IMR-90 (cell line): ENCODE data around the gene DPPA5. TPM values are rescaled to one million over a fixed set of nuclear protein-coding genes. Genes with fewer than 3 reads are reported as not detected.

Source experiments
- ATAC-seq: fragments of 200-7000 bp; cut with Tn5 transposase; 2 replicates; pipeline ENCODE4 v1.9.1; 2020; ENCODE audit warnings: low read depth, mild to moderate bottlenecking, moderate library complexity
- BruUV-seq: library from RNA; stranded (reverse); fragments of 400-500 nt; replicated peaks from 2 replicates; lab custom pipeline; 2021; lab: Mats Ljungman, UMichigan
- CTCF ChIA-PET: fragments of 300-600 bp; formaldehyde crosslinking; extraction: SDS; loops from one replicate; lab custom pipeline; 2021; ENCODE audit warnings: antibody characterized with exemption; lab: Yijun Ruan, JAX
- POLR2A ChIA-PET: fragments of 300-600 bp; sonication (Branson Sonifier 250); formaldehyde crosslinking; loops from one replicate; lab custom pipeline; 2022; ENCODE audit warnings: antibody characterized with exemption; ENCODE audit not compliant: unreplicated experiment; lab: Charles Lee
- DNase-seq: peaks from one replicate; pipeline ENCODE4 v3.0.0; 2013
- H2AFZ ChIP-seq: replicated peaks from 2 replicates; pipeline ENCODE3; 2013; ENCODE audit warnings: low read length, mild to moderate bottlenecking; ENCODE audit not compliant: poor library complexity
- H2AK5ac ChIP-seq: 2 replicates; pipeline ENCODE4 v1.6.1; 2013; ENCODE audit warnings: low read depth, low read length, inconsistent platforms
- H2AK9ac ChIP-seq: replicated peaks from 2 replicates; pipeline ENCODE3; 2013; ENCODE audit warnings: mild to moderate bottlenecking, low read depth, low read length, moderate library complexity; ENCODE audit not compliant: poor library complexity
- H2BK120ac ChIP-seq: 2 replicates; pipeline ENCODE4 v1.6.1; 2013; ENCODE audit warnings: low read depth, low read length, inconsistent platforms
- H2BK15ac ChIP-seq: 3 replicates; pipeline ENCODE4 v1.6.1; 2013; ENCODE audit warnings: low read depth, low read length, inconsistent platforms
- H2BK20ac ChIP-seq: 2 replicates; pipeline ENCODE4 v1.6.1; 2013; ENCODE audit warnings: low read depth, mild to moderate bottlenecking, inconsistent platforms, low read length, moderate library complexity
- H2BK5ac ChIP-seq: 2 replicates; pipeline ENCODE4 v1.6.1; 2013; ENCODE audit warnings: mild to moderate bottlenecking, low read depth, low read length, inconsistent platforms; ENCODE audit not compliant: poor library complexity, severe bottlenecking
- H3K14ac ChIP-seq: replicated peaks from 2 replicates; pipeline ENCODE4 v1.6.1; 2013; ENCODE audit warnings: low read depth, low read length, inconsistent platforms
- H3K18ac ChIP-seq: 2 replicates; pipeline ENCODE4 v1.6.1; 2013; ENCODE audit warnings: low read depth, low read length, control low read depth
- H3K23ac ChIP-seq: 2 replicates; pipeline ENCODE4 v1.6.1; 2013; ENCODE audit warnings: low read depth, low read length, inconsistent platforms
- H3K27ac ChIP-seq: 2 replicates; pipeline ENCODE4 v1.5.1; 2013; ENCODE audit warnings: mild to moderate bottlenecking, control low read depth, low read length; ENCODE audit not compliant: insufficient read depth
- H3K27me3 ChIP-seq: 2 replicates; pipeline ENCODE4 v1.6.1; 2013; ENCODE audit warnings: low read length; ENCODE audit not compliant: control insufficient read depth, insufficient read depth
- H3K36me3 ChIP-seq: 2 replicates; pipeline ENCODE4 v1.6.1; 2013; ENCODE audit warnings: low read length, mixed read lengths; ENCODE audit not compliant: control insufficient read depth, insufficient read depth
- H3K4ac ChIP-seq: 2 replicates; pipeline ENCODE4 v1.6.1; 2013; ENCODE audit warnings: low read depth, low read length, inconsistent platforms
- H3K4me1 ChIP-seq: 2 replicates; pipeline ENCODE4 v1.6.1; 2013; ENCODE audit warnings: low read length, mixed read lengths; ENCODE audit not compliant: control insufficient read depth, insufficient read depth
- H3K4me2 ChIP-seq: 2 replicates; pipeline ENCODE4 v1.6.1; 2013; ENCODE audit warnings: low read depth, mild to moderate bottlenecking, control low read depth, low read length, moderate library complexity
- H3K4me3 ChIP-seq: 2 replicates; pipeline ENCODE4 v1.5.1; 2013; ENCODE audit warnings: low read depth, mild to moderate bottlenecking, control low read depth, low read length, moderate library complexity; ENCODE audit not compliant: insufficient read depth
- H3K56ac ChIP-seq: 2 replicates; pipeline ENCODE4 v1.6.1; 2013; ENCODE audit warnings: low read length, inconsistent platforms; ENCODE audit not compliant: insufficient read depth; ENCODE audit errors: extremely low read depth
- H3K79me1 ChIP-seq, 2 experiments: 2 replicates each; pipeline ENCODE4 v1.6.1; 2013; ENCODE audit warnings: low read length in 2 of 2, inconsistent platforms in 1 of 2, low read depth in 1 of 2
- H3K9ac ChIP-seq: 2 replicates; pipeline ENCODE4 v1.6.1; 2013; ENCODE audit warnings: low read depth, low read length, control low read depth
- H3K9me1 ChIP-seq: 2 replicates; pipeline ENCODE4 v1.6.1; 2013; ENCODE audit warnings: low read length, inconsistent platforms; ENCODE audit not compliant: insufficient read depth
- H3K9me3 ChIP-seq: 2 replicates; pipeline ENCODE4 v1.6.1; 2013; ENCODE audit warnings: low read length; ENCODE audit not compliant: control insufficient read depth, insufficient read depth
- H4K20me1 ChIP-seq: 2 replicates; pipeline ENCODE4 v1.6.1; 2013; ENCODE audit warnings: low read length, inconsistent platforms; ENCODE audit not compliant: insufficient read depth
- H4K5ac ChIP-seq: 2 replicates; pipeline ENCODE4 v1.6.1; 2013; ENCODE audit warnings: mild to moderate bottlenecking, low read depth, low read length, control low read depth
- H4K8ac ChIP-seq, 2 experiments: 2 replicates each; pipeline ENCODE4 v1.6.1; 2013; ENCODE audit warnings: low read depth in 2 of 2, low read length in 2 of 2, control low read depth in 1 of 2, inconsistent platforms in 1 of 2
- H4K91ac ChIP-seq: 2 replicates; pipeline ENCODE4 v1.6.1; 2013; ENCODE audit warnings: low read depth, low read length, inconsistent platforms; ENCODE audit not compliant: insufficient read depth
- BHLHE40 ChIP-seq: fragments of 150-350 bp; IDR thresholded peaks from 2 replicates; pipeline ENCODE4 v1.6.1; 2016; ENCODE audit warnings: mild to moderate bottlenecking, low read depth, low read length
- CEBPB ChIP-seq: IDR thresholded peaks from 2 replicates; pipeline ENCODE4 v1.6.1; 2012; ENCODE audit warnings: low read depth, low read length, improper control_type of control experiment
- CHD1 ChIP-seq: IDR thresholded peaks from 2 replicates; pipeline ENCODE4 v1.6.1; 2012; ENCODE audit warnings: low read depth, low read length, improper control_type of control experiment
- FOS ChIP-seq: fragments of 150-350 bp; IDR thresholded peaks from 2 replicates; pipeline ENCODE4 v1.6.1; 2016; ENCODE audit warnings: low read depth, low read length
- MAFK ChIP-seq: IDR thresholded peaks from 2 replicates; pipeline ENCODE4 v1.6.1; 2012; ENCODE audit warnings: low read depth, low read length, improper control_type of control experiment
- MAZ ChIP-seq: IDR thresholded peaks from 2 replicates; pipeline ENCODE4 v1.6.1; 2012; ENCODE audit warnings: low read depth, mild to moderate bottlenecking, low read length, improper control_type of control experiment, moderate library complexity, borderline replicate concordance
- NFE2L2 ChIP-seq: fragments of 150-350 bp; IDR thresholded peaks from 2 replicates; pipeline ENCODE4 v1.6.1; 2016; ENCODE audit warnings: low read depth, mild to moderate bottlenecking, low read length
- POLR2A ChIP-seq: IDR thresholded peaks from 2 replicates; pipeline ENCODE4 v1.6.1; 2012; ENCODE audit warnings: mild to moderate bottlenecking, low read depth, low read length
- RAD21 ChIP-seq: IDR thresholded peaks from 2 replicates; pipeline ENCODE4 v1.6.1; 2012; ENCODE audit warnings: low read length, improper control_type of control experiment
- RCOR1 ChIP-seq: IDR thresholded peaks from 2 replicates; pipeline ENCODE4 v1.6.1; 2012; ENCODE audit warnings: mild to moderate bottlenecking, low read length, improper control_type of control experiment; ENCODE audit not compliant: insufficient replicate concordance
- RFX5 ChIP-seq: IDR thresholded peaks from 2 replicates; pipeline ENCODE4 v1.8.0; 2012; ENCODE audit warnings: low read depth, mild to moderate bottlenecking, low read length, moderate library complexity
- WGBS, 2 experiments: methylation state at CpG; one replicate each; pipeline versions ENCODE4 v1.1.5 to v1.1.7; 2013; ENCODE audit warnings: missing lambda C conversion rate in 2 of 2; ENCODE audit not compliant: insufficient read length in 1 of 2; ENCODE audit errors: extremely low coverage in 2 of 2; 5-methylcytosine and 5-hydroxymethylcytosine counted together
- dilution Hi-C: fragments of 300-500 bp; cut with HindIII; formaldehyde crosslinking; loops from one replicate; pipeline ENCODE4 v1.14.3; 2018; ENCODE audit warnings: low sequenced_read_pairs; ENCODE audit not compliant: unreplicated experiment
- in situ Hi-C: fragments of 300-500 bp; cut with MboI; formaldehyde crosslinking; loops from 3 replicates; pipeline ENCODE4 v1.14.3; 2019; ENCODE audit warnings: low sequenced_read_pairs, inconsistent platforms, mixed read lengths
- intact Hi-C: fragments of 100-400 bp; cut with micrococcal nuclease; formaldehyde crosslinking; loops from 2 replicates; pipeline ENCODE4 v1.10.0; 2022
- polyA plus RNA-seq, 3 experiments: library from polyadenylated mRNA; depleted of rRNA; stranded (reverse); fragments of >200 nt; gene quantifications; 2 replicates each; pipeline ENCODE4 v1.2.3, GENCODE V29; 2012; ENCODE audit warnings: low replicate concordance in 1 of 3
- total RNA-seq: library from RNA; depleted of rRNA; stranded (reverse); fragments of >200 nt; gene quantifications from 2 replicates; pipeline ENCODE4 v1.2.3, GENCODE V29; 2012
- TF ChIP-seq, protein P1 (sequence below): fragments of 150-350 bp; IDR thresholded peaks from 2 replicates; pipeline ENCODE4 v1.6.1; 2016; ENCODE audit warnings: low read depth, mild to moderate bottlenecking, low read length, moderate library complexity, borderline replicate concordance
- TF ChIP-seq, protein P2 (sequence below): conservative IDR thresholded peaks from 2 replicates; pipeline ENCODE4 v1.5.1; 2012; ENCODE audit warnings: mild to moderate bottlenecking, low read depth, low read length, improper control_type of control experiment
- TF ChIP-seq, protein P3 (sequence below): fragments of 150-350 bp; IDR thresholded peaks from 2 replicates; pipeline ENCODE4 v1.6.1; 2017; ENCODE audit warnings: mild to moderate bottlenecking, antibody characterized with exemption, low read length, low read depth

Gene DPPA5
- total and polyA plus RNA-seq, 2 of the 4 experiments (the other 2 are of a cell fraction): not detected

DNA sequence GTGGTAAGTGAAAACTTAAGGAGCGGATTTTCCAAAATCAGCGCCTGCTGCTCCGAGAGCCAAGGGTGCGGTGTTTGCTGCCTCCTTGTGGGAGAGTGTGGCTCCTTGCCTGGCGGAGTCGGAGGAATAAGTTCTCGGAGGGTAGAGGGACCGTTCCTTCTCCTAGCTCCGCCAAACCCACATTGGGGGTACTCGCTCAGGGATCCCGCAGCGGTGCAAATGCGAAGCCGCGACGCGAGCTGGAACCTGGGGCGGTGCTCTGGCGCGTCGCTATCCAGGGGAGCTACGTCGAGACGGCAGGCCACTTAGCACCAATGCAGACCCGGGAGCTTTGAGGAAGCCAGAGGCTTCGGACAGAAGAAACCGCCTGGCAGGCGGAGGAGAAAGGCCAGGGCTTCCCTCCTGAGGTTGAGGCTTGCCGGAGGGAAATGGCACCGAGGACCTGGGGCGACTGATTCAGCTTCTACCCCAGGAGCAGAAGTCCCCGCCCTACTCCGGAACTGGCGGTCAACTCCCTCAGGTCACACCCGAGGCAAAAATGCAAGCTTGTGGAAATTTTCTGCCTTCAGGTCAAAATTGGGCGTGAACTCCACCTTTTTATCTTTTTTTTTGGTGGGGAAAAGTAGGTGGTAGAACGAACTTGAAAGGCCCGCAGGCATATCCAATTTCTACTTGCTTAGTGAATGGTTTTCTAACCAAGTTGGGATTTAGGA lies 34.9 kb upstream of the DPPA5 start:
- Histone ChIP-seq H4K91ac (peak overlapping the region; percentile 19), H2BK5ac (no peak overlapping the region), H2BK15ac (peak overlapping the region; percentile 35; the same call in 1 of the 3 replicates), H3K56ac (no peak overlapping the region; the same call in 1 of the 2 replicates), H3K9me1 (no peaks in the 10 kb centered on the region), H3K14ac (peak overlapping the region; percentile 84), H3K4me1 (no peaks in the 10 kb centered on the region), H3K9ac (peak overlapping the region; percentile 10), H3K79me1 (no peaks in the 10 kb centered on the region), H3K4me2 (peak overlapping the region; percentile 83), H4K5ac (peak overlapping the region; percentile 56; the same call in 1 of the 2 replicates), H3K9me3 (no peaks in the 10 kb centered on the region), H2BK120ac (peak overlapping the region; percentile 52), H2AK9ac (no peak overlapping the region), H2AK5ac (no peak overlapping the region), H3K4ac (peak overlapping the region; percentile 54; the same call in 1 of the 2 replicates), H3K4me3 (peak overlapping the region; percentile 45), H3K36me3 (no peaks in the 10 kb centered on the region), H3K18ac (no peak overlapping the region; the same call in 1 of the 2 replicates), H3K23ac (peak overlapping the region; percentile 18; the same call in 1 of the 2 replicates), H2AFZ (peak overlapping the region; percentile 91), H4K8ac (peak overlapping the region; percentile 47 to 78; a peak in 3 of 4 replicates), H3K27me3 (no peaks in the 10 kb centered on the region), H2BK20ac (peak overlapping the region; percentile 42; the same call in 1 of the 2 replicates), H3K27ac (peak overlapping the region; percentile 30; the same call in 1 of the 2 replicates), H4K20me1 (no peaks in the 10 kb centered on the region)
- dilution Hi-C loops: no loop called here
- in situ Hi-C loops: no loop called here
- DNase-seq (peak; percentile 51), ATAC-seq (peak; percentile 92)
- no TSS peak for BruUV-seq
- POLR2A ChIA-PET: no interaction called here
- 3% methylated on average over 21 of the region's 38 CpGs; no CpG with 5 or more reads in 1 of the 2 experiments for WGBS, 2 experiments
- CTCF ChIA-PET: interaction anchor here (0.7 to 1.6 kb wide), 7 partner anchors 11 to 773 kb away, joined by 3 to 5 read pairs (median 4); no protein-coding TSS in a partner anchor
- intact Hi-C loops: loop anchor here (1.0 to 5.0 kb wide), 3 partner anchors 21 to 104 kb away; partner anchors contain the start of gene CGAS
- TF ChIP-seq, protein P1, sequence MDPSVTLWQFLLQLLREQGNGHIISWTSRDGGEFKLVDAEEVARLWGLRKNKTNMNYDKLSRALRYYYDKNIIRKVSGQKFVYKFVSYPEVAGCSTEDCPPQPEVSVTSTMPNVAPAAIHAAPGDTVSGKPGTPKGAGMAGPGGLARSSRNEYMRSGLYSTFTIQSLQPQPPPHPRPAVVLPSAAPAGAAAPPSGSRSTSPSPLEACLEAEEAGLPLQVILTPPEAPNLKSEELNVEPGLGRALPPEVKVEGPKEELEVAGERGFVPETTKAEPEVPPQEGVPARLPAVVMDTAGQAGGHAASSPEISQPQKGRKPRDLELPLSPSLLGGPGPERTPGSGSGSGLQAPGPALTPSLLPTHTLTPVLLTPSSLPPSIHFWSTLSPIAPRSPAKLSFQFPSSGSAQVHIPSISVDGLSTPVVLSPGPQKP: no peak
- TF ChIP-seq RFX5: no peak
- no peak for TF ChIP-seq BHLHE40
- TF ChIP-seq NFE2L2: no peak
- peak; percentile 56 for TF ChIP-seq MAFK
- TF ChIP-seq CEBPB: no peak
- TF ChIP-seq RAD21: peak; percentile 67
- TF ChIP-seq RCOR1: no peak
- no peak for TF ChIP-seq POLR2A
- no peak for TF ChIP-seq MAZ
- TF ChIP-seq, protein P2, sequence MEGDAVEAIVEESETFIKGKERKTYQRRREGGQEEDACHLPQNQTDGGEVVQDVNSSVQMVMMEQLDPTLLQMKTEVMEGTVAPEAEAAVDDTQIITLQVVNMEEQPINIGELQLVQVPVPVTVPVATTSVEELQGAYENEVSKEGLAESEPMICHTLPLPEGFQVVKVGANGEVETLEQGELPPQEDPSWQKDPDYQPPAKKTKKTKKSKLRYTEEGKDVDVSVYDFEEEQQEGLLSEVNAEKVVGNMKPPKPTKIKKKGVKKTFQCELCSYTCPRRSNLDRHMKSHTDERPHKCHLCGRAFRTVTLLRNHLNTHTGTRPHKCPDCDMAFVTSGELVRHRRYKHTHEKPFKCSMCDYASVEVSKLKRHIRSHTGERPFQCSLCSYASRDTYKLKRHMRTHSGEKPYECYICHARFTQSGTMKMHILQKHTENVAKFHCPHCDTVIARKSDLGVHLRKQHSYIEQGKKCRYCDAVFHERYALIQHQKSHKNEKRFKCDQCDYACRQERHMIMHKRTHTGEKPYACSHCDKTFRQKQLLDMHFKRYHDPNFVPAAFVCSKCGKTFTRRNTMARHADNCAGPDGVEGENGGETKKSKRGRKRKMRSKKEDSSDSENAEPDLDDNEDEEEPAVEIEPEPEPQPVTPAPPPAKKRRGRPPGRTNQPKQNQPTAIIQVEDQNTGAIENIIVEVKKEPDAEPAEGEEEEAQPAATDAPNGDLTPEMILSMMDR: peak; percentile 69
- no peak for TF ChIP-seq FOS
- TF ChIP-seq, protein P3, sequence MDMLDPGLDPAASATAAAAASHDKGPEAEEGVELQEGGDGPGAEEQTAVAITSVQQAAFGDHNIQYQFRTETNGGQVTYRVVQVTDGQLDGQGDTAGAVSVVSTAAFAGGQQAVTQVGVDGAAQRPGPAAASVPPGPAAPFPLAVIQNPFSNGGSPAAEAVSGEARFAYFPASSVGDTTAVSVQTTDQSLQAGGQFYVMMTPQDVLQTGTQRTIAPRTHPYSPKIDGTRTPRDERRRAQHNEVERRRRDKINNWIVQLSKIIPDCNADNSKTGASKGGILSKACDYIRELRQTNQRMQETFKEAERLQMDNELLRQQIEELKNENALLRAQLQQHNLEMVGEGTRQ: no peak
- TF ChIP-seq CHD1: no peak
